Activated naive CD4-positive, alpha-beta T cell treated with anti-CD3 and anti-CD28 coated beads, Interleukin-2, amount 50 U/mL, for 72 hours (primary cell): ENCODE data around the gene GALNT13. TPM values are rescaled to one million over a fixed set of nuclear protein-coding genes. Genes with fewer than 3 reads are reported as not detected.
A peak's percentile ranks its signal among the peaks of the same experiment; 100 is the strongest.

Source experiments
- ATAC-seq, 2 donors: fragments of 150-1000 bp; cut with Tn5 transposase; 2 replicates each; pipeline ENCODE4 v1.10.0; 2021; ENCODE audit warnings: mild to moderate bottlenecking in 2 of 2, moderate library complexity in 2 of 2
- DNase-seq, 2 donors: peaks; one replicate each; pipeline ENCODE4 v3.0.0; 2021 to 2022; ENCODE audit warnings: low spot score in 2 of 2
- H3K27ac Mint-ChIP-seq, 2 donors: one replicate each; pipeline ENCODE4 v1.8.0; 2022; ENCODE audit warnings: mild to moderate bottlenecking in 2 of 2, mixed read lengths in 2 of 2
- H3K36me3 Mint-ChIP-seq, 2 donors: one replicate each; pipeline ENCODE4 v1.8.0; 2022; ENCODE audit warnings: mixed read lengths in 2 of 2
- H3K9me3 Mint-ChIP-seq, 2 donors: one replicate each; pipeline ENCODE4 v1.8.0; 2022; ENCODE audit warnings: mixed read lengths in 2 of 2
- total RNA-seq, 2 donors: library from RNA; stranded (reverse); gene quantifications; one replicate each; pipeline ENCODE4 v1.2.3, GENCODE V29; 2022

The GALNT13 gene
- total RNA-seq, 2 donors from 2014 or later, result 0.14 TPM; not detected in 1

- H3K36me3 Mint-ChIP-seq, result no peaks in the 10 kb centered on the region
- no peak for ATAC-seq
- H3K27ac Mint-ChIP-seq, result no peak overlapping the region
- DNase-seq, result no peak
- H3K9me3 Mint-ChIP-seq, result no peaks in the 10 kb centered on the region
Measured at GRCh38 chr2:154267983-154268382, 396.3 kb downstream of the GALNT13 start.

- ATAC-seq, result no peak
- Mint-ChIP-seq H3K9me3 (peaks cover 0 to 4% of the 10 kb centered on the region in 2 donors), H3K27ac (no peak overlapping the region), H3K36me3 (no peaks in the 10 kb centered on the region)
- DNase-seq, result no peak
Measured at GRCh38 chr2:154280543-154280942, 408.8 kb downstream of the GALNT13 start.

- Mint-ChIP-seq H3K27ac (no peak overlapping the region), H3K9me3 (peaks cover 11 to 20% of the 10 kb centered on the region in 2 donors), H3K36me3 (peaks cover 0 to 4% of the 10 kb centered on the region in 2 donors)
- DNase-seq (no peak), ATAC-seq (no peak)
Measured at GRCh38 chr2:154289870-154290269, 418.1 kb downstream of the GALNT13 start.

- ATAC-seq (no peak), DNase-seq (no peak)
- Mint-ChIP-seq H3K27ac (no peak overlapping the region), H3K36me3 (peaks cover 0 to 4% of the 10 kb centered on the region in 2 donors), H3K9me3 (peaks cover 11 to 20% of the 10 kb centered on the region in 2 donors)
Measured at GRCh38 chr2:154291511-154291910, 419.8 kb downstream of the GALNT13 start.

- Mint-ChIP-seq H3K9me3 (peaks cover 11 to 17% of the 10 kb centered on the region in 2 donors), H3K27ac (no peak overlapping the region), H3K36me3 (peaks cover 0 to 1% of the 10 kb centered on the region in 2 donors)
- no peak for DNase-seq
- ATAC-seq, result no peak
Measured at GRCh38 chr2:154291927-154292326, 420.2 kb downstream of the GALNT13 start.

- H3K27ac Mint-ChIP-seq, result no peak overlapping the region
- H3K36me3 Mint-ChIP-seq, result no peaks in the 10 kb centered on the region
- ATAC-seq (no peak), DNase-seq (no peak)
- peaks cover 4 to 9% of the 10 kb centered on the region in 2 donors for H3K9me3 Mint-ChIP-seq
Measured at GRCh38 chr2:154293864-154294263, 422.1 kb downstream of the GALNT13 start.

GRCh38 chr2:154306266-154306970, 434.7 kb downstream of the GALNT13 start:
- H3K36me3 Mint-ChIP-seq, result peaks cover 0 to 4% of the 10 kb centered on the region in 2 donors
- DNase-seq (no peak), ATAC-seq (no peak)
- H3K9me3 Mint-ChIP-seq, result peaks cover 0 to 4% of the 10 kb centered on the region in 2 donors
- H3K27ac Mint-ChIP-seq, result no peak overlapping the region

- H3K36me3 Mint-ChIP-seq, result peaks cover 0 to 4% of the 10 kb centered on the region in 2 donors
- H3K9me3 Mint-ChIP-seq, result peaks cover 0 to 4% of the 10 kb centered on the region in 2 donors
- H3K27ac Mint-ChIP-seq, result no peak overlapping the region
Measured at GRCh38 chr2:154307007-154307406, 435.3 kb downstream of the GALNT13 start.

GRCh38 chr2:154324601-154325000, 452.9 kb downstream of the GALNT13 start:
- H3K36me3 Mint-ChIP-seq, result no peaks in the 10 kb centered on the region
- DNase-seq (no peak), ATAC-seq (no peak)
- H3K9me3 Mint-ChIP-seq, result peaks cover 0 to 7% of the 10 kb centered on the region in 2 donors
- H3K27ac Mint-ChIP-seq, result no peak overlapping the region

More at GRCh38 chr2:154307007-154307406, 435.3 kb downstream of the GALNT13 start:
- ATAC-seq (no peak), DNase-seq (no peak)

GRCh38 chr2:154329510-154329909, 457.8 kb downstream of the GALNT13 start:
- no peaks in the 10 kb centered on the region for H3K36me3 Mint-ChIP-seq
- no peak overlapping the region for H3K27ac Mint-ChIP-seq
- no peak for DNase-seq
- H3K9me3 Mint-ChIP-seq, result peaks cover 0 to 7% of the 10 kb centered on the region in 2 donors
- no peak for ATAC-seq

- H3K9me3 Mint-ChIP-seq, result peaks cover 0 to 7% of the 10 kb centered on the region in 2 donors
- H3K36me3 Mint-ChIP-seq, result no peaks in the 10 kb centered on the region
- no peak overlapping the region for H3K27ac Mint-ChIP-seq
Measured at GRCh38 chr2:154331784-154332183, 460.1 kb downstream of the GALNT13 start.

GRCh38 chr2:154336201-154336600, 464.5 kb downstream of the GALNT13 start:
- H3K9me3 Mint-ChIP-seq, result no peaks in the 10 kb centered on the region
- ATAC-seq, result no peak
- H3K36me3 Mint-ChIP-seq, result no peaks in the 10 kb centered on the region
- DNase-seq, result no peak
- H3K27ac Mint-ChIP-seq, result no peak overlapping the region

More at GRCh38 chr2:154331784-154332183, 460.1 kb downstream of the GALNT13 start:
- DNase-seq, result no peak
- no peak for ATAC-seq

GRCh38 chr2:154338352-154338967, 466.7 kb downstream of the GALNT13 start:
- ATAC-seq (no peak), DNase-seq (no peak)
- H3K36me3 Mint-ChIP-seq, result no peaks in the 10 kb centered on the region
- no peak overlapping the region for H3K27ac Mint-ChIP-seq
- no peaks in the 10 kb centered on the region for H3K9me3 Mint-ChIP-seq

GRCh38 chr2:154343282-154343681, 471.6 kb downstream of the GALNT13 start:
- ATAC-seq (no peak), DNase-seq (no peak)
- H3K9me3 Mint-ChIP-seq, result peaks cover 4 to 5% of the 10 kb centered on the region in 2 donors
- no peaks in the 10 kb centered on the region for H3K36me3 Mint-ChIP-seq
- no peak overlapping the region for H3K27ac Mint-ChIP-seq

GRCh38 chr2:154350911-154351310, 479.2 kb downstream of the GALNT13 start:
- no peak for DNase-seq
- H3K9me3 Mint-ChIP-seq, result peaks cover 4 to 5% of the 10 kb centered on the region in 2 donors
- no peak overlapping the region for H3K27ac Mint-ChIP-seq
- no peak for ATAC-seq
- H3K36me3 Mint-ChIP-seq, result no peaks in the 10 kb centered on the region

- ATAC-seq (no peak), DNase-seq (no peak)
- peaks cover 0 to 3% of the 10 kb centered on the region in 2 donors for H3K9me3 Mint-ChIP-seq
- no peaks in the 10 kb centered on the region for H3K36me3 Mint-ChIP-seq
- H3K27ac Mint-ChIP-seq, result no peak overlapping the region
Measured at GRCh38 chr2:154361276-154361675, 489.6 kb downstream of the GALNT13 start.

- peaks cover 4 to 7% of the 10 kb centered on the region in 2 donors for H3K9me3 Mint-ChIP-seq
- ATAC-seq, result no peak
- no peaks in the 10 kb centered on the region for H3K36me3 Mint-ChIP-seq
- no peak for DNase-seq
- H3K27ac Mint-ChIP-seq, result no peak overlapping the region
Measured at GRCh38 chr2:154368153-154368552, 496.4 kb downstream of the GALNT13 start.

GRCh38 chr2:154370873-154371272, 499.2 kb downstream of the GALNT13 start:
- no peak for DNase-seq
- ATAC-seq, result no peak
- peak overlapping the region in 1 of 2 donors; percentile 48 for H3K27ac Mint-ChIP-seq
- no peaks in the 10 kb centered on the region for H3K36me3 Mint-ChIP-seq
- peaks cover 4 to 7% of the 10 kb centered on the region in 2 donors for H3K9me3 Mint-ChIP-seq
